ENCODE data around the gene COLQ.

The COLQ gene

GRCh38 chr3:15496341-15496664 is 25.2 kb downstream of the COLQ start:
- no peak for ATAC-seq
- TF ChIP-seq ZNF8 (CRISPR knock-in tag; IDR thresholded peaks at IDR 0.05) (no peak), CREB5 (CRISPR knock-in tag; IDR thresholded peaks at IDR 0.05; ENCODE audit: low read depth) (no peak), RARB (CRISPR knock-in tag; IDR thresholded peaks at IDR 0.05) (no peak), ESRRG (CRISPR knock-in tag; IDR thresholded peaks at IDR 0.05) (no peak), CSDC2 (CRISPR knock-in tag; IDR thresholded peaks at IDR 0.05) (no peak)

- ATAC-seq, result no peak
- TF ChIP-seq ZFP30 (CRISPR knock-in tag; IDR thresholded peaks at IDR 0.05) (no peak), ESRRG (CRISPR knock-in tag; IDR thresholded peaks at IDR 0.05) (no peak), OSR1 (CRISPR knock-in tag; IDR thresholded peaks at IDR 0.05) (no peak), TOX (CRISPR knock-in tag; IDR thresholded peaks at IDR 0.05; ENCODE audit: borderline replicate concordance) (no peak), ZNF565 (CRISPR knock-in tag; conservative IDR thresholded peaks at IDR 0.05; ENCODE audit: low read depth) (no peak), ZNF70 (CRISPR knock-in tag; IDR thresholded peaks at IDR 0.05) (no peak), CREB5 (CRISPR knock-in tag; IDR thresholded peaks at IDR 0.05; ENCODE audit: low read depth) (no peak), ZC3H10 (CRISPR knock-in tag; IDR thresholded peaks at IDR 0.05) (no peak), GLIS3 (CRISPR knock-in tag; IDR thresholded peaks at IDR 0.05) (no peak), TCF4 (CRISPR knock-in tag; IDR thresholded peaks at IDR 0.05; ENCODE audit: borderline replicate concordance) (no peak)
Observed at GRCh38 chr3:15495461-15496340, 25.8 kb downstream of the COLQ start.

- ATAC-seq, result no peak
- TF ChIP-seq ZFP3 (CRISPR knock-in tag; IDR thresholded peaks at IDR 0.05), result no peak
- no peak for TF ChIP-seq ARNTL (CRISPR knock-in tag; IDR thresholded peaks at IDR 0.05; ENCODE audit: borderline replicate concordance, low read depth)
- no peak for TF ChIP-seq ESRRG (CRISPR knock-in tag; IDR thresholded peaks at IDR 0.05)
- TF ChIP-seq BACH2 (CRISPR knock-in tag; IDR thresholded peaks at IDR 0.05; ENCODE audit: borderline replicate concordance), result no peak
- TF ChIP-seq CREB5 (CRISPR knock-in tag; IDR thresholded peaks at IDR 0.05; ENCODE audit: low read depth), result no peak
- no peak for TF ChIP-seq TOX (CRISPR knock-in tag; IDR thresholded peaks at IDR 0.05; ENCODE audit: borderline replicate concordance)
- TF ChIP-seq ZNF8 (CRISPR knock-in tag; IDR thresholded peaks at IDR 0.05), result no peak
- no peak for TF ChIP-seq OSR1 (CRISPR knock-in tag; IDR thresholded peaks at IDR 0.05)
- no peak for TF ChIP-seq CSRNP3 (CRISPR knock-in tag; IDR thresholded peaks at IDR 0.05)
- no peak for TF ChIP-seq ZNF70 (CRISPR knock-in tag; IDR thresholded peaks at IDR 0.05)
- TF ChIP-seq ZC3H10 (CRISPR knock-in tag; IDR thresholded peaks at IDR 0.05), result no peak
- TF ChIP-seq ZFP30 (CRISPR knock-in tag; IDR thresholded peaks at IDR 0.05), result no peak
- no peak for TF ChIP-seq SNAI2 (CRISPR knock-in tag; IDR thresholded peaks at IDR 0.05)
Observed at GRCh38 chr3:15493436-15493835, 28.1 kb downstream of the COLQ start.

GRCh38 chr3:15492847-15493360 is 28.6 kb downstream of the COLQ start:
- TF ChIP-seq ESRRG (CRISPR knock-in tag; IDR thresholded peaks at IDR 0.05) (no peak), RARB (CRISPR knock-in tag; IDR thresholded peaks at IDR 0.05) (no peak), GLIS3 (CRISPR knock-in tag; IDR thresholded peaks at IDR 0.05) (no peak)
- no peak for ATAC-seq

GRCh38 chr3:15491143-15491542 is 30.4 kb downstream of the COLQ start:
- no peak for TF ChIP-seq OSR1 (CRISPR knock-in tag; IDR thresholded peaks at IDR 0.05)
- TF ChIP-seq PPARA (CRISPR knock-in tag; IDR thresholded peaks at IDR 0.05; ENCODE audit: borderline replicate concordance), result no peak
- no peak for TF ChIP-seq ZNF8 (CRISPR knock-in tag; IDR thresholded peaks at IDR 0.05)
- no peak for TF ChIP-seq ZNF70 (CRISPR knock-in tag; IDR thresholded peaks at IDR 0.05)
- TF ChIP-seq CREB5 (CRISPR knock-in tag; IDR thresholded peaks at IDR 0.05; ENCODE audit: low read depth), result no peak
- TF ChIP-seq PATZ1 (CRISPR knock-in tag; IDR thresholded peaks at IDR 0.05; ENCODE audit: borderline replicate concordance), result no peak
- no peak for TF ChIP-seq GLIS3 (CRISPR knock-in tag; IDR thresholded peaks at IDR 0.05)
- TF ChIP-seq CSRNP3 (CRISPR knock-in tag; IDR thresholded peaks at IDR 0.05), result no peak

More at GRCh38 chr3:15491143-15491542, 30.4 kb downstream of the COLQ start:
- no peak for ATAC-seq
